Astrocyte of the spinal cord (primary cell): Measurements from ENCODE around the gene USP7.

ENCODE experiments used
- DNase-seq: peaks from one replicate; pipeline ENCODE4 v3.0.0; 2011; ENCODE audit warnings: low read depth, low spot score
- H3K4me3 ChIP-seq: 2 replicates; pipeline ENCODE4 v1.5.1; 2011; ENCODE audit warnings: low read depth, mild to moderate bottlenecking, low read length, moderate library complexity
- in situ Hi-C: cut with HindIII; loops from 2 replicates; pipeline ENCODE4 v1.10.0; 2017; ENCODE audit warnings: low sequenced_read_pairs
- TF ChIP-seq, protein P1 (sequence below): IDR thresholded peaks from 2 replicates; pipeline ENCODE4 v1.5.1; 2012; ENCODE audit warnings: low read depth, mild to moderate bottlenecking, low read length, inconsistent platforms

Gene USP7

DNA sequence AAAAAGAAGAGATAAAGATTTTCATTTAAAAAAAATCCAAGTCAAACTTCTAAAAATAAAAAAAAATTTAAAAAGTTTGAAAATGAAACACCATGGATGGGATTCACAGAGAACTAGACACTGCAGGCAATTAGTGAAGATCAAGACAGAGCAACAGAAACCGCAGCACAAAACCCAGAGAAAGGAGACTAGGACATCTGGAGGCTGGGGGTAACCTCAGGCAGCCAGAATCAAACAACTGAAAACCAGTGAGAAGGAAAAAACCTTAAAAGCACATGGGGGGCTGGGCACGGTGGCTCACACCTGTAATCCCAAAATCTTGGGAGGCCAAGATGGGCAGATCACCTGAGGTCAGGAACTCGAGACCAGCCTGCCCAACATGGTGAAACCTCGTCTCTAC, 50.9 kb downstream of the USP7 start:
- in situ Hi-C loops, result no loop called here
- no peak for DNase-seq
- TF ChIP-seq, protein P1, sequence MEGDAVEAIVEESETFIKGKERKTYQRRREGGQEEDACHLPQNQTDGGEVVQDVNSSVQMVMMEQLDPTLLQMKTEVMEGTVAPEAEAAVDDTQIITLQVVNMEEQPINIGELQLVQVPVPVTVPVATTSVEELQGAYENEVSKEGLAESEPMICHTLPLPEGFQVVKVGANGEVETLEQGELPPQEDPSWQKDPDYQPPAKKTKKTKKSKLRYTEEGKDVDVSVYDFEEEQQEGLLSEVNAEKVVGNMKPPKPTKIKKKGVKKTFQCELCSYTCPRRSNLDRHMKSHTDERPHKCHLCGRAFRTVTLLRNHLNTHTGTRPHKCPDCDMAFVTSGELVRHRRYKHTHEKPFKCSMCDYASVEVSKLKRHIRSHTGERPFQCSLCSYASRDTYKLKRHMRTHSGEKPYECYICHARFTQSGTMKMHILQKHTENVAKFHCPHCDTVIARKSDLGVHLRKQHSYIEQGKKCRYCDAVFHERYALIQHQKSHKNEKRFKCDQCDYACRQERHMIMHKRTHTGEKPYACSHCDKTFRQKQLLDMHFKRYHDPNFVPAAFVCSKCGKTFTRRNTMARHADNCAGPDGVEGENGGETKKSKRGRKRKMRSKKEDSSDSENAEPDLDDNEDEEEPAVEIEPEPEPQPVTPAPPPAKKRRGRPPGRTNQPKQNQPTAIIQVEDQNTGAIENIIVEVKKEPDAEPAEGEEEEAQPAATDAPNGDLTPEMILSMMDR, result no peak
- H3K4me3 ChIP-seq, result no peak overlapping the region

DNA sequence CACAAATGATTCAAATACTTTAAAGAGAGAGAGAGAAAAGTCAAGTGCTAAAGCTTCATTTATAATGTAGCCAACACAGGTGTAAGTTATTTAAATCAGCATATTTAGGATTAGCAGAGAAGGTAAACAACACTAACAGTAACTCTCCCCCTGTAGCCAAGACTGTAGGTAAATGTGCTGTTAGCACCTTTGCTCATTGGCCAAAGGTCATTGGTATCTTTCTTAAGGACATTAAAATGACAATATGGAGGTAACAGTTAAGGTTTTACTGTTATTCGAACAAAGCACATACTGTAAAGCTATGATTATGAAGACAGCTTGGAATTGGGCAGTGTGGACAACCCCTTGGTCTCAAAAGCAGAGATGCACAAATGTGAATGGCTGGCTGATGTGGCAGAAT, 52.9 kb downstream of the USP7 start:
- DNase-seq, result no peak
- TF ChIP-seq, protein P1, result no peak
- in situ Hi-C loops, result no loop called here
- H3K4me3 ChIP-seq, result no peak overlapping the region

DNA sequence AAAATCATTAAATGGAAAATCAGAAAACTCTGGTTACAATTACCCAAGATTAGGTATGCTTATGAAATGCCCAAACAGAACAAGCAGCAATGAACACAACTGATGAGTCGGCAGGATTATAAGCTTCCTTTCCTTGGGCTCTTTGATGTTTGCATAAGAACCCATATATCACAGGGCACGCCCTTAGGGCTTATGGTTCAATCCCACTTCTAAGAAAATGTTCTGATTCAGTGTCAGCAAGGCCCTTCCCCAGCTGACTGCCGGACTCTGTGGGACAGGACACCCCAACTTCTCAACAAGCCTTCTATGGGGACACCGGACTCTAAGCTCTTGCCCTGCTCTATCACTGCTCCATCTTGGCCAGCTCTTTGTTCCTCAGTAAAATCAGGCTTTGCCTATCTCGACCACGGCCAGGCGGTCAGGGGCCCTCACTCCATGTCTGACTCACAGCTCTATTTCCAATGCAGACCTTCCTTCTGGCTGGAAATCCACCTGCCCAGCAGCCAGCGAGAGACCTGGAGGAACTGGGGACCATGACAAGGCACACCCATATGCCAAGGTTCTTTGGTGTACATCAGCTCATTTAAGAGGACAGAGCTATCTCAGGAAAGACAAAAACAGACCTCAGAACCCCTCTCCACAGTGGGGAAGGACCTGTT, 54.8 kb downstream of the USP7 start:
- in situ Hi-C loops, result no loop called here
- TF ChIP-seq, protein P1, result no peak
- no peak overlapping the region for H3K4me3 ChIP-seq
- DNase-seq, result no peak

DNA sequence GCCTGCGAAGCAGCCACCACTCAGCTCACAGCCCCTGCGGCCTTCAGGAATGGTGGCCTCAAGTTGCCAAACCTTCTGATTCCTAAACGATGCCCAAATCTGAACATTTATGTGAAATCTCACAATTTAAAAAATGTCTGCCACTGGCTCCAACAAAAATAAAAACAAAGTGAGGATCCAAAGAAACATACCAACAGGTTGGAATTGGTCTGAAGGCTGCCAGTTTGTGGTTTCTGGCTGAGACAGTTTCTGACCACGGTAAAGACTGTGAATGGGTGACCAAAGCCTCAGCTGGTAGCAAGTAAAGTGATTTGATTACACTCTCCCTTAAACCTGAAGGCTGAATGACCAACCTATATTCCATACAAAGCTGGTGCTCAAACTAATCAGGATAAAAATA, 56.6 kb downstream of the USP7 start:
- TF ChIP-seq, protein P1, result no peak
- DNase-seq, result no peak
- in situ Hi-C loops, result no loop called here
- no peak overlapping the region for H3K4me3 ChIP-seq

DNA sequence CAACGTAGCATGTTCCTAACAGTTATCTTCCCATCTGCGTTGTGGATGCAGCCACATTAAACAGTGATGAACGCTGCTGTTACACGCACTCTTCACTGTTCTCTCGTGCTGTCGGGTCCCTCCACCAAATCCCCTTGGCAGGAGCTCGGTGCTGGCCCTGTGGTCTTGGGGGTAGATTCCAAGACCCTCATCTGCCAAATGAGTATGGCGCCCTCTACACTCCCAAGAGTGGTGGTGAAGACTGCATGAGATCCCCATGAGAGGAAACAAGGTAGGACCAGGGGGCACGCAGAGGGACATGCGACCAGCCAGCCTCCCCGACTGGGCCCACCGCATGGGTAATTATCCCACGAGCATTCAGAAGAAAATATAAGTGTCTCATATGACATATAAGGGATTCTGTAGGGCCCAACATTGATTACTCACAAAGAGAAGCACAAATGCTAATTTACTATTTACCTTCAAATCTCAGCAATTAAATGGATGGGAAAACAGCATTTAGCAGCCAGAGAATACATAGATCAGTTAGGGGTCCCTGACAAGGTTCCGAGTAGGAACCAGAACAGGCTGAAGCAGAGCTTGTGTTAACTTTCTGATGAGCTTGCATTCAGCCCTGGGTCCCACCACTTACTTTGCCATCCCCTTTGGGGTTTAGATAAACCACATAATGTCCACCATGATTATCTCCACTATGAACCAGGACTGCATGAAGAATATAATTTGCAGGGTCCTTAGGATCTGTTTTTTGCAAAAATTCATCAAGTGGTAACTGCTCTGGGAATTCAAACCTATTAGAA, 57.7 kb downstream of the USP7 start:
- H3K4me3 ChIP-seq, result no peak overlapping the region
- TF ChIP-seq, protein P1, result peak; percentile 43
- in situ Hi-C loops, result no loop called here
- no peak for DNase-seq

DNA sequence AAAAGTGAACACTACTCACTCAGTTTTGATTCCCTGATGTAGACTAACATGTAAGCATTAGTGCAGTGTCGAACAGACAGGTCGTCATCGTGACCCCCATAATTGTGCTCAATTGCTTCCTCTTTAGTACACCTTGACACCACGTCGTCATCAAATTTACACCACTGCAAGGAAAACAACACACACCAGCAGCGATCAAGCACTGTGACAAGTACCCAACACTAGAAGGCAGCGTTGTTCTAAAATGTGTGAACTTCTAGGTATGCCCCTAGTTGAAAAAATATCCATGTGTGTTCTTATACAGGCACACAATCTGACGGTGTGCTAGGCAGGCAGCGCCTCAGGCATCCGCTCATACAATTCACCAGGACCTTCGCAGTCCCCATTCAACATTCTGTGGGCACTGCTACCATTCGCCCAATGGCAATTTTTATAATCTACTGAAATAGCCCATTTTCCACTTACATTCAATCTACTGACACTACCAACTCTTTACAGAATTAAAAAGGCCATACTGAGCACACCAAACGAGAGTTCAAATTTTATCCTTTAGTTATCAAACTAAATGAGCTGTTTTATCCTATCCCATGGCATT, 58.4 kb downstream of the USP7 start:
- peak; percentile 36 for DNase-seq
- in situ Hi-C loops, result no loop called here
- no peak overlapping the region for H3K4me3 ChIP-seq
- TF ChIP-seq, protein P1, result peak; percentile 71
